Astrocyte of the cerebellum (primary cell): ENCODE results near the gene MYOG.

Source experiments
- DNase-seq: peaks from one replicate; pipeline ENCODE4 v3.0.0-alpha.2; 2011; ENCODE audit warnings: low read depth
- H3K4me3 ChIP-seq: 2 replicates; pipeline ENCODE4 v1.5.1; 2011; ENCODE audit warnings: mild to moderate bottlenecking, low read depth, low read length, moderate library complexity
- in situ Hi-C: cut with HindIII; loops from 2 replicates; pipeline ENCODE4 v1.10.0; 2017; ENCODE audit warnings: low sequenced_read_pairs
- TF ChIP-seq, protein P1 (sequence below): IDR thresholded peaks from 2 replicates; pipeline ENCODE4 v1.5.1; 2012; ENCODE audit warnings: low read length, low read depth, moderate library complexity, mild to moderate bottlenecking; ENCODE audit errors: missing control alignments

The MYOG gene

DNA sequence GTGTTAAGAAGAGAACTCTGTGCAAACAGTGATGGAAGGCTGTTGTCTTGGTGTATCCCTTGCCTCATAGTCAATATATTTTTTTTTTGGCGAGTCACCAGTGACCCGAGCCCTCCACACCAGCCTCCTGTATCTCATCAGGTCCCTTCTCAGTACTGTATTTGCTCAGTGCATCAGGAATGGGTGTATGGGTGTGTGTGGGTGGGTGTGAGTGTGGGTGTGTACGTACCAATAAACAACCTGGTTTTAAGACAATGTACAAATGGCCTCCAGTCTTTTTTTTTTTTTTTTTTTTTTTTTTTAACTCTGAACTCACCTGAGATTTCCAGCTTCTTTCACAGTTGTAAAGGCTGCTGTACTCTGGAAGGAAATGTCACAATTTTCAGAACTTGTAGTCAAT lies 7.3 kb downstream of the MYOG start:
- in situ Hi-C loops, result no loop called here
- no peak overlapping the region for H3K4me3 ChIP-seq
- DNase-seq, result no peak
- TF ChIP-seq, protein P1, sequence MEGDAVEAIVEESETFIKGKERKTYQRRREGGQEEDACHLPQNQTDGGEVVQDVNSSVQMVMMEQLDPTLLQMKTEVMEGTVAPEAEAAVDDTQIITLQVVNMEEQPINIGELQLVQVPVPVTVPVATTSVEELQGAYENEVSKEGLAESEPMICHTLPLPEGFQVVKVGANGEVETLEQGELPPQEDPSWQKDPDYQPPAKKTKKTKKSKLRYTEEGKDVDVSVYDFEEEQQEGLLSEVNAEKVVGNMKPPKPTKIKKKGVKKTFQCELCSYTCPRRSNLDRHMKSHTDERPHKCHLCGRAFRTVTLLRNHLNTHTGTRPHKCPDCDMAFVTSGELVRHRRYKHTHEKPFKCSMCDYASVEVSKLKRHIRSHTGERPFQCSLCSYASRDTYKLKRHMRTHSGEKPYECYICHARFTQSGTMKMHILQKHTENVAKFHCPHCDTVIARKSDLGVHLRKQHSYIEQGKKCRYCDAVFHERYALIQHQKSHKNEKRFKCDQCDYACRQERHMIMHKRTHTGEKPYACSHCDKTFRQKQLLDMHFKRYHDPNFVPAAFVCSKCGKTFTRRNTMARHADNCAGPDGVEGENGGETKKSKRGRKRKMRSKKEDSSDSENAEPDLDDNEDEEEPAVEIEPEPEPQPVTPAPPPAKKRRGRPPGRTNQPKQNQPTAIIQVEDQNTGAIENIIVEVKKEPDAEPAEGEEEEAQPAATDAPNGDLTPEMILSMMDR, result no peak

DNA sequence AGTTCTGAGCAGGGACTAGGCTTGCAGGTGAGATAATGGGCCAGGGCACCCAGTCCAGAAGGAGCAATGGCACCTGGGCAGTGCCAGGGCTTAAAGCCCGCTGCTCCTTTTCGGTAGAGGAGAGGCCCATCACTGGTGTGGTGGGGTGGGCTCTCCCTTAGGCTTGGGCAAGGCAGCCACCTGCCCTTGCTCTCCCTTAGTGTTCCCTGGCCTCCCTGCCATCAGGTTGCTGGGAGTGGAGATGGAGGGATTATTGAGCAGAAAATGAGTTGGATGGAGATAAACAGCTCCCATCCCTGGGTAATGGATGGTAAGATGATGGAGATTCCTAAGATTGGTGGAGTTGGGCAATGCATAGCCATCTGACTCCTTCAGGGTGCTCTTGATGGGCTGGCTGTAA lies 7.9 kb downstream of the MYOG start:
- in situ Hi-C loops, result no loop called here
- no peak overlapping the region for H3K4me3 ChIP-seq
- TF ChIP-seq, protein P1, result no peak
- DNase-seq, result no peak

DNA sequence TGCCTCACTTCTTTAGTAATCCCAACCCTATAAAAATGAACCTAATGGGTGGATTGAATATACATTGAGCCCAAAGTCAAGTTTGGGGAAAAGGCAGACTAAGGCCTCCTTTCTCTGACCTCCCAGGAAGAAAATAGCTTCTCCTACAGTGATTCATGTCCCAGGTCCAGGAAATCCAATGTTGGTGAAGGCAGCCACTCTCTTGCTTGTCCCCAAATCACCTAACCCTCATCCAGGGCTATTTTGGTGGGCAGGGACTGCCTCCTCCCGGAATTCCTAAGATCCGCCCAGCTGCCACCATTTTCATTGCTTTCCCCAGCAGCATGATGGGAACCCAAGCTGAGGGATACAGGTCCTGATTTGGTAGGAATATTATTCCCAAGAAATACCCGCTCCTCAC lies 8.4 kb downstream of the MYOG start:
- TF ChIP-seq, protein P1, result no peak
- DNase-seq, result no peak
- no peak overlapping the region for H3K4me3 ChIP-seq
- in situ Hi-C loops, result no loop called here

DNA sequence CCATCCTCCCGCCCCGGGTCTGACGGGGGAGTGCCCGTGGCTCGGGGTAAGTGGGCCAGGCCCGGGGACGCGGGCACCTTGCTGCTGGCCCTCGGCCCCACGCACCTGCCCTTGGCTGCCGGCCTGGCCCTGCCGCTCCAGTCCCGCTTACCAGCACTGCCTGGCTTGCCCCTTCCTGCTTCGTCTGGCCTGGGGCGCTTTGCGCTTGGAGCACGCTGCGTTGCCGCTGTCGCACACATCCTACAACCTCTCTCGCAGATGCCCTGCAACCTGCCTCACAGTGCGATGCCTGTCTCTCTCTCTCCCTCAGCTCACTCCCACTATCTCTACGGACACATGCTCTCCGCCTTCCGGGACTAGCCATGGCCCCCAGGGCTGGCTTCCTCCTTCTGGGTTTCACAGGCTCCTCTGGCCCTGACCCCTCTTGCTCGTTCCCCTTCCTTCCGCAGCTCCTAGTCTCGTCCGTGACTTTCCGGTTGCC lies 9.7 kb downstream of the MYOG start:
- TF ChIP-seq, protein P1, result no peak
- DNase-seq, result no peak
- in situ Hi-C loops, result no loop called here
- H3K4me3 ChIP-seq, result no peak overlapping the region

DNA sequence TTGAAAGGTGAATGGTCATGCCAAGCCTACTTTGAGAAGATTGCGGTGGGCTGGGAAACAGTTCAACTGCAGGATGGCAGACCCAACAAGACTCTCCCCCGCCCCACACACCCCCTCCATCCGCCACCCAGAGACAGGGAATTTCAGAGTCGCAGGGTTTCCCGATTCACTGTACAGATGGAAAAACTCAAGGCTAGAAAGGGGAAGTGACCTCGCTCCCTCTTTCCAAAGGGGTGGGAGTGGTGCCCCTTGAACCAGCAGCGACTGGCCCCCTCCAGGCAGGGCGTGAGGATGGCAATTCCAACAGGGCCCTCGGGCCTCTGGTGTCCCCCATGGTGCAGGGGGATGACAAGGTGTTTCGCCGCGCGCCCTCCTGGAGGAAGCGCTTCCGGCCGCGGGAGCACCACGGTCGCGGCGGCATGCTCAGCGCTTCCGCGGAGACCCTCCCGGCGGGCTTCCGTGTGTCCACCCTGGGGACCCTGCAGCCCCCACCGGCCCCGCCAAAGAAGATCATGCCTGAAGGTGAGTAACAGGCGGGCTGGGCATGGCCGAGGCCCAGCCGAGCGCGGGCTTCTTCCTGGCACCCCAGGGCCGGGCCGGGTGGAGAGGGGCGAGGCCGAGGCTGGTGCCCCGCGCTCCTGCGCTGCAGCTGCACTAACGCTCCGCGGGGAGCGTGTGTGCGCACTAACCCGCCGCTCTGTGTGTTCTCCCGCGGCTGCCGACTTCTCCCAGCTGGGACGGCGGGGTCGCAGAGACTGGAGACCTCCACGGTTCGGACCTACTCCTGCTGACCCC lies 10.4 kb downstream of the MYOG start:
- TF ChIP-seq, protein P1, result no peak
- in situ Hi-C loops, result no loop called here
- DNase-seq, result no peak
- no peak overlapping the region for H3K4me3 ChIP-seq

DNA sequence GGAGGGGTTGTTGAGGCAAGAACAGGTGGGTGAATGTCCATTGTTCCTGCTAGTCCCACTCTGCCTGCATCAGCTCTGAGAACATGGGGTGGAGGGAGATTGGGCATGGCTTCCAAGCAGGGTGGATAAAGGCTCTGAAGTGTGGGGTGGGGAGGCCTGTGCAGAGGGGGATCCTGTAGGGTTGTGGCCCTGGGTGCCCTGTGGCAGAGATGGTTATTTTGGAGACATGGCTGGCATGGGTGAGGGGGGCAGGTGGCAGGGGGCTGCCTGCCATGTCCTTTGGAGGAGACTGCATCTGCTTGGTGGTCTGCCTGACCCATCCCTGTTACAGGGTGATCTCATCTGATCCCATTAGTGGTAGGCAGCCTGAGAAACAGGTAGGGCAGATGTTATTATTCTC lies 11.2 kb downstream of the MYOG start:
- in situ Hi-C loops, result no loop called here
- TF ChIP-seq, protein P1, result no peak
- DNase-seq, result no peak
- no peak overlapping the region for H3K4me3 ChIP-seq
